Left renal cortex interstitium (tissue), 4 donors: ENCODE measurements around the gene SSU72. TPM values are rescaled to one million over a fixed set of nuclear protein-coding genes. Genes with fewer than 3 reads are reported as not detected.

Source experiments
- DNase-seq, 4 donors: peaks; one replicate each; pipeline ENCODE4 v3.0.0-alpha.2; 2013; ENCODE audit warnings: low read depth in 4 of 4, low spot score in 2 of 4, missing footprints in 1 of 4
- polyA plus RNA-seq, 4 donors: library from polyadenylated mRNA; unstranded; fragments of 120-200 nt; gene quantifications; one replicate each; pipeline ENCODE4 v1.2.1, GENCODE V29; 2013; ENCODE audit not compliant: insufficient read length in 4 of 4

Gene SSU72
- polyA plus RNA-seq, 4 donors: 76.6 to 95.9 (median 82.9) TPM

GRCh38 chr1:1613509-1614082, 38.9 kb upstream of the SSU72 start:
- DNase-seq: no peak

GRCh38 chr1:1612104-1612400, 37.4 kb upstream of the SSU72 start:
- DNase-seq: no peak

GRCh38 chr1:1610796-1611195, 36.1 kb upstream of the SSU72 start:
- no peak for DNase-seq

GRCh38 chr1:1609822-1610485, 35.3 kb upstream of the SSU72 start:
- DNase-seq: no peak

DNA sequence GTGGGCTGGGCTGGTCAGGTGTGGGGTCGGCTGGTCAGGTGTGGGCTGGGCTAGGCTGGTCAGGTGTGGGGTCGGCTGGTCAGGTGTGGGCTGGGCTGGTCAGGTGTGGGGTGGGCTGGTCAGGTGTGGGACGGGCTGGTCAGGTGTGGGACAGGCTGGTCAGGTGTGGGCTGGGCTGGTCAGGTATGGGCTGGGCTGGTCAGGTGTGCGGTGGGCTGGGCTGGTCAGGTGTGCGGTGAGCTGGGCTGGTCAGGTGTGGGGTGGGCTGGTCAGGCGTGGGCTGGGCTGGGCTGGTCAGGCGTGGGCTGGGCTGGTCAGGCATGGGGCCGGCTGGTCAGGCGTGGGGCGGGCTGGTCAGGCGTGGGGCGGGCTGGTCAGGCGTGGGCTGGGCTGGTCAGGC, 31.6 kb upstream of the SSU72 start:
- no peak for DNase-seq

DNA sequence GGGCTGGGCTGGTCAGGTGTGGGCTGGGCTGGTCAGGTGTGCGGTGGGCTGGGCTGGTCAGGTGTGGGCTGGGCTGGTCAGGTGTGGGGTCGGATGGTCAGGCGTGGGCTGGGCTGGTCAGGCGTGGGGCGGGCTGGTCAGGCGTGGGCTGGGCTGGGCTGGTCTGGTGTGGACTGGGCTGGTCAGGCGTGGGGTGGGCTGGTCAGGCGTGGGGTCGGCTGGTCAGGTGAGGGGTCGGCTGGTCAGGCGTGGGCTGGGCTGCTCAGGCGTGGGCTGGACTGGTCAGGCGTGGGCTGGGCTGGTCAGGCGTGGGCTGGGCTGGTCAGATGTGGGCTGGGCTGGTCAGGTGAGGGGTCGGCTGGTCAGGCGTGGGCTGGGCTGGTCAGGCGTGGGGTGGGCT, 31.1 kb upstream of the SSU72 start:
- DNase-seq: no peak

DNA sequence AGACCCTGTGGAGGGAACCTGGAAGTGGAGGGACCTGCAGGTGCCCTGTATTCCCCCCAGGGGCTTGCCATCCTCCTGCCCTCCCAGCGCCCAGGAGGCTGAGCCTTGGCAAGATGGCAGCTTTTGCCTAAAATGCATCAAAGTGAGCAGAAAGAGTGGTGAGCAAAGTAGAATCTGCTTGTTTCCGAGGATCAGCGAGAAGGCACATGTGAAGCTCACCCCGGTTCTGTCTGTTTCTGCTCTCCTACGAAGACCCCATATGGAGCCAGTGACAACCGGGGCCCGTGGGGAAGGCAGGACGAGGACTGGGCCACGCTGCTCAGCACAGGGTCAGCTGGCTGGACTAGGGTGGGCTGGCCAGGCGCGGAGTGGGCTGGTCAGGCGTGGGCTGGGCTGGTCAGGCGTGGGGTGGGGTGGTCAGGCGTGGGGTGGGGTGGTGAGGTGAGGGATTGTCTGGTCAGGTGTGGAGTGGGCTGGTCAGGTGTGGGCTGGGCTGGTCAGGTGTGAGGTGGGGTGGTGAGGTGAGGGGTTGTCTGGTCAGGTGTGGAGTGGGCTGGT, 30.4 kb upstream of the SSU72 start:
- DNase-seq: no peak

- no peak for DNase-seq
Observed at GRCh38 chr1:1604374-1605033, 29.8 kb upstream of the SSU72 start.

GRCh38 chr1:1603671-1604373, 29.2 kb upstream of the SSU72 start:
- no peak for DNase-seq

- no peak for DNase-seq
Observed at GRCh38 chr1:1602968-1603506, 28.4 kb upstream of the SSU72 start.

DNA sequence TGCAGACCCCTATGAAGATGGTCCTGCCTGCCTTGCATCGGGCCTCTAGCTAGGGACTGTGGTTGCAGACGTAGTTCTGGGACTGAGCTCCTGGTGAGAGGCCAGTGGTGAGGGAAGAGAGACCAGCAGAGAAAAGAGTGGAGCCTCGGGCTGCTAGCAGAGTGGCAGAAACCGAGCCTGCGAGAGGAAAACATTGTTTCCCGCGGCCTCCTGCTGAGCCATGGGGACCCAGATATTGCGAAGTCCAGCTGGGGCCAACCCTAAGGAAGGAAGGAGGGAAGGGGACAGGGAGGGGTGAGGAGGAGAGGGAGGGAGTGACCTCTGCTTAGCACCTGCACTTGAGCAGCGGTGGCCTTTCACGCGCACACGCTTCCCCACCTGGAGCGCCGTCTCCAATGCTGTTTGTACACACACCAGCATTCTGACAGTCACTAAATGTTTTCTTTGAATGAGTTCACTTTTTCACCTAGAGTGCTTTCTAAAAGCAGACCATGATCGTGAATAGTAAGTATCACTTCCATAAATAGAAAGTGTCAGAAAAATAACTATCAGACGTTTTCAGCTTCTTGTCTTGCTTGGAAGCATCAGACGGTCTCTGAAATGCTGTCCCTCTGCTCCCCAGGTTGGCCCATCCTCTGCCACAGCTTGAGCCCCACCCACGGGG, 27.8 kb upstream of the SSU72 start:
- DNase-seq: no peak

DNA sequence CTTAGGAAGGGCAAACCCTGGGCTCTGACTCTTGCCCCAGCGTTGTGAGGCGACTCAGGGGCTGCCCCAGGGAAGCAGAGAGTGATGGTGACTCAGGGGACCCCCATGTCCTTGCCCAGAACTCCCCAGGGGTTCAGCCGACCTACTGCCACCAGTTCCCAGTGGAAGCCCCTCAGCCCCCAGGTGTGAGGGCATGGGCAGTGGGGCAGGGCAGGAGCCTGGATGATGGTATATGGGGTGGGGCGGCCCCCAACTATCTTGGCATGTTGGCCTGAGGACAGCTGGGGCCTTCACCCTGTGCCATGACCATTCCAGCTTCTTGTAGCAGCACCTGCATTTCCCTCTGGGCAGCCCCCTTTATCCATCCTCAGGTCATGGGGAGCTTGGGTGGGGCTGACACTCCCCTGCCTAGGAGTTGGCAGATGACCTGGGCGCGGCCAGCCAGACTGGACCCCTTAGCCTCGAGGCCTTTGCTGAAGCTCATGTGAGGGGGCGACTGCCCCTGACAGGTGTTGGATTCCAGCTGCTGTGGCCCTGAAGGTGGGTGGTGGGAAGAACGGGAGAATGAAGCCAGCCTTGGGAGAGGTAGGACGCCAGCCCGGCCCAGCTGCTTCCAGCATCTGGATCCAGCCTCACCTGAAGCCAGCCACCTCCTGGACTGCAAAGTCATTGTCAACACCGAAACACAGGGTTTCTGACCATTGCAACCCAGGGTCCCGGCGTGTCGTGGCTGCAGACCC, 27.1 kb upstream of the SSU72 start:
- DNase-seq: no peak

DNA sequence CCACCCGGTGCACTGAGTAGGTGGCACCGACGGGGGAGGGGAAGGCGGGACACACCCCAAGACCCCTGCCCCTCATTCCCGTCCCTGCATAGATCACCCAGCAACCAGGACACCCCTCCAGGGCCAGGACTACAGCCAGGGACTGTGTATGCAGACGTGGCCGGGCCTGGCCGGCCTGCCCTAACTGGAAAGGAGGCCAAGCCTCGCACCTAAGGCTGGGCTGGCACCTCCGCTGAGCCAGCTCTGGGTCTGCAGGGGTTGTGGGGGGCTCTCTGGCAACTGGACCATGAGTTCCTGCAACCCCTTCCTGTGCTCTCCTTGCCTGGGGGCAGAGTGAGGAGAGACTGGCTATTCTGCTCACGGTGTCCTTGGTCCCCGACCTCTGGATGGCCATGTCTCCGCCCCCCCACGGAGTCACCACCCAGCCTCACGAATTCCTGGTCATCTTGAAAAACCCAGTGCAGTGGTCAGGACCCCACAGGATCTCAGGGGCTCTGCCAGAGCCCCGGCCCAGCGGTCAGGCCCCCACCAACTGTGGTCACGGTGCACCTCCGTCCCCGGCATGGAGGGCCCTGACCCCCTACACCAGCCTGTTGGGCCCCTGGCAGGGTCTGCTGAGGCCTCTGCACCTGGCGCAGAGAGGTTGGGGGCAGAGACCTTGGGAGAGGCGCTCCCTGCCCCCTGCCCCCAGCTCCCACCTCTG, 26.3 kb upstream of the SSU72 start:
- no peak for DNase-seq

DNA sequence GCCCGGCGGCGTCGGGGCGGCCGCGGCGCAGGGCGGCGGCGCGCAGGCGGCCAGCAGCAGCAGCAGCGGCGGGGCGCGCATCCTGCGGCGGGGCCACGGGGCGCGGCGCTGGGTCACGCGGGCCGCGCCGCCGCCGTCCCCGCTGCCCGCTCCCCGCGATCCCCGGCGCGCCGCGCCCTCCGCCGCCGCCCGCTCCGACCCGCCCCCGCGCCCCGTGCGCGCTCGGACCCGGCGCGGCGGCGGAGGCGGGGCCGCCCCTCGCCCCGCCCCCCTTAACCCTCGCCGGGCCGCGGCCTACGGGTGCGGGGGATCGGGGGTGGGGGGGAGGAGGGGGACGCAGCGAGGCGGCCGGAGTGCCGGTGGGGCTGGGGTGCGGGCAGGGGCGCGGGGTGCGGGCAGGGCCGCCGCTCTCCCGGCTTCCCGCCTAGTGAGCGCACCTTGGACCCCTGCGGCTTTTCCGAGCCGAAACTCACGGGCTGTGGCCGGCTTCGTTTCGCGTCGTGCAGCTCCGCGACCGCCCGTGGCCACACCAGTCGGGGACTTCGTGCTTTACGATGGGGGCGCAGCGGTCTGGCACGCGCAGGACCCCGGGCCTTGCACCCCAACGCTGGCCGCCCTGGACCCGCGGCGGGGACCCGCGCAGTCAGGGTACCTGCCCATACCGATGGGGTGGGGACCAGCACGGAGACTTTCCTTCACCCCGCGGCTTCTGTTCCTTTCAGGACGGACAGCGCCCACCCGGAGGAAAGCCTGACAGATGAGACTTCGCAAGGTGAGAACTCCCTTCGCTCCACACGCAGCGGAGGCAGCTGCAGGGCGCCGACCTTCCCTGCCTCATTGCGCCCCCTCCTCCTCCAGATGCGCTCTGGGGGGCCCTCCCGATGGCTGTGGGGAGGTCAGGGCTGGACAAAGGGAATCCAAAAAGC, 25.5 kb upstream of the SSU72 start, which contains the start of gene FNDC10:
TSS of gene FNDC10 (minus strand) at position 201 of the 926 bp plus-strand sequence. CDS start at position 81, 120 bp downstream.
- no peak for DNase-seq

DNA sequence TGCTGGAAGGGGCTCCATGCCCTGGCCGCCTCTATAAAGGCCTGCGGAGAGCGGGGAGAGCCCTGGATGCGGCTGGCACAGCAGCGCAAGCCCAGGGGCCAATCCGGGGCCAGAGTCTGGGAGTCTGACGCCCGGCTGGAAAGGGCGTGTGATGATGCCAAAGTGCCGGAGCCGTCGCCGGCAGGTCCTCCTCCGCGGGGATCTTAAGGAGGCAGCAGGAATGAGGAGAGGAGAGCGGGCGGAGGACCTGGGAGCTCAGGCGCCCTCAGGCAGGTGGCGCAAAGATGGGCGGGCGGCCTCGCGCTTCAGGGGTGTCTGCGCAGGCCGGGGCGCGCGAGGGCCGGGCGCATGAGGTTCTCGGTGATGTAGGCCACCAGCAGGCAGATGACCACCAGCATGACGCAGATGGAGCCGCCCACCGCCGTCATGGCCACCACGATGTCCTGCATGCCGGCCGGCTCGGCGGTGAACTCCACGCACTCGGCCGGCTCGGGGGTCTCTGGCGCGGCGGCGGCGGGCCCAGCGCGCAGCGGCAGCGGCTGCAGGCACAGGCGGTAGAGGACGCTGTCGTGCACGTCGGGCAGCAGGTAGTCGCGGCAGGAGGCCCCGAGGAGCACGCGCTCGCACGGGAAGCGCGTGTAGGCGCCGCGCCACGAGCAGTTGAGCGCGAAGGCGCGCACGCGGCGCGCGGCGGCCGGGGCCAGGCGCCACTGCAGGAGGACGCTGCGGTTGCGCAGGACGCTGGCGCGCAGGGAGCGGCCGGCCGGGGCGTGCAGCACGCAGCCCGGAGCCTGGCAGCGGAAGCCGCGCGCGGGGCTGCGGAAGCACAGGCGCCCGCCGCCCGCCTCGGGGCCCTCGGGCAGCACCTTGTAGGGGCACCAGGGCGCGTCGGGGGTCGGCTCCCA, 24.6 kb upstream of the SSU72 start:
- no peak for DNase-seq

DNA sequence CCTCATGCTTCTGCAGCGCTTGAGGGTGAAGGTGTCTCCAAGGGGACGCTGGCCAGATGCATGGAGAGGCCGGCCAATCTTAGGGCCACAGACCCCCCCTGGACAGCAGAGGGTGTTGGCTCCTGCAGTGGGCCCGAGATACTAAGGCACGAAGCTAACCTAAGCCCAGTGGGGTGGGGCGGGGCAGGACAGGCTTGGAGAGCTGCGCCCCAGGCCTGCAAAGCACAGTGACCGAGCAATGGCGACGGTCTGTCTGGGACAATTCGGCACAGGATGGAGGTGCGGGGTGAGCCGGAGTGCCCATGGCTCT, 24.0 kb upstream of the SSU72 start:
- DNase-seq: no peak

- DNase-seq: no peak
Observed at GRCh38 chr1:1598051-1598719, 23.5 kb upstream of the SSU72 start.
